ENCODE data around the gene RAPGEF6. TPM values are rescaled to one million over a fixed set of nuclear protein-coding genes. Genes with fewer than 3 reads are reported as not detected.
"Not testable (repeated sequence)": the region's sequence is repeated elsewhere in the genome, so short reads cannot be mapped to it uniquely, and the experiment has no call there.

Gene RAPGEF6
- total RNA-seq, 4 donors from 2014 or later: 17.2 to 23.3 (median 20.1) TPM

DNA sequence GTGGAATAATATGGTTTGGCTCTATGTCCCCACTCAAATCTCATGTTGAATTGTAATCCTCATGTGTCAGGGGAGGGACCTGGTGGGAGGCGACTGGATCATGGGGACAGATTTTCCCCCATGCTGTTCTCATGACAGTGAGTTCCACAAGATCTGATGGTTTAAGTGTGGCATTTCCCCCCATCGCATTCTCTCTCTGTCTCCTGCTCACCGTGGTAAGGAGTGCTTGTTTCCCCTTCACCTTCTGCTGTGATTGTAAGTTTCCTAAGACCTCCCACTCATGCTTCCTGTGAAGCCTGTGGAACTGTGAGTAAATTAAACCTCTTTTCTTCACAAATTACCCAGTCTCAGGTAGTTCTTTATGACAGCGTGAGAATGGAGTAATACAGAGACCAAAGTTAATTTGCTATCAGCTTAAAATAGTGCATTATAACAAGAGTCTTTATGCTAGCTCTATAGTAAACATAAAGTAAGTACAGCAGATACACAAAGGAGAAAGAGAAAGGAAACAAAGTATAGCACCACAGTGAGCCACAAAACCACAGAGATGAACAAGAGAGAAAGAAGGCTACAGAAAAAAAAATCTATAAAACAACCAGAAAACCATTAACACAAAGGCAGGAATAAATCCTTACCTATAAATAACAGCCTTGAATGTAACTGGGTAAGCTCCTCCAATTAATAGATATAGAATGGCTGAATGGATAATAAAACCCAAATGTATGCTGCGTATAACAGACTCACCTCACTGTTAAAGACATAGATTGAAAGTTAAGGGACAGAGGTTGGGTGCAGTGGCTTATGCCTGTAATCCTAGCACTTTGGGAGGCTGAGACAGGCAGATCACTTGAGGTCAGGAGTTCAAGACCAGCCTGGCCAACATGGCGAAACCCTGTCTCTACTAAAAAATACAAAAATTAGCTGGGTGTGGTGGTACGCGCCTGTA lies 39.7 kb downstream of the RAPGEF6 start:
- DNase-seq (ENCODE audit: extremely low spot score): no peak
- Histone ChIP-seq H3K27ac (replicated peaks in 1 of 4) (no peak overlapping the region), H3K9me3 (no peaks in the 10 kb centered on the region), H3K36me3 (peaks cover 0 to 6% (median 0%) of the 10 kb centered on the region in 4 donors), H3K27me3 (no peaks in the 10 kb centered on the region), H3K4me3 (no peak overlapping the region), H3K4me1 (peaks cover 11 to 27% (median 19%) of the 10 kb centered on the region in 4 donors)
- TF ChIP-seq POLR2AphosphoS5 (IDR thresholded peaks at IDR 0.05) (no peak), EP300 (IDR thresholded peaks at IDR 0.05) (no peak), POLR2A (IDR thresholded peaks at IDR 0.05; ENCODE audit: low read depth) (no peak)
- TF ChIP-seq, protein P1, sequence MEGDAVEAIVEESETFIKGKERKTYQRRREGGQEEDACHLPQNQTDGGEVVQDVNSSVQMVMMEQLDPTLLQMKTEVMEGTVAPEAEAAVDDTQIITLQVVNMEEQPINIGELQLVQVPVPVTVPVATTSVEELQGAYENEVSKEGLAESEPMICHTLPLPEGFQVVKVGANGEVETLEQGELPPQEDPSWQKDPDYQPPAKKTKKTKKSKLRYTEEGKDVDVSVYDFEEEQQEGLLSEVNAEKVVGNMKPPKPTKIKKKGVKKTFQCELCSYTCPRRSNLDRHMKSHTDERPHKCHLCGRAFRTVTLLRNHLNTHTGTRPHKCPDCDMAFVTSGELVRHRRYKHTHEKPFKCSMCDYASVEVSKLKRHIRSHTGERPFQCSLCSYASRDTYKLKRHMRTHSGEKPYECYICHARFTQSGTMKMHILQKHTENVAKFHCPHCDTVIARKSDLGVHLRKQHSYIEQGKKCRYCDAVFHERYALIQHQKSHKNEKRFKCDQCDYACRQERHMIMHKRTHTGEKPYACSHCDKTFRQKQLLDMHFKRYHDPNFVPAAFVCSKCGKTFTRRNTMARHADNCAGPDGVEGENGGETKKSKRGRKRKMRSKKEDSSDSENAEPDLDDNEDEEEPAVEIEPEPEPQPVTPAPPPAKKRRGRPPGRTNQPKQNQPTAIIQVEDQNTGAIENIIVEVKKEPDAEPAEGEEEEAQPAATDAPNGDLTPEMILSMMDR (IDR thresholded peaks at IDR 0.05): no peak
- 97% methylated on average over 8 of the region's 8 CpGs for WGBS
- intact Hi-C loops (cut with DNase I): no loop called here

DNA sequence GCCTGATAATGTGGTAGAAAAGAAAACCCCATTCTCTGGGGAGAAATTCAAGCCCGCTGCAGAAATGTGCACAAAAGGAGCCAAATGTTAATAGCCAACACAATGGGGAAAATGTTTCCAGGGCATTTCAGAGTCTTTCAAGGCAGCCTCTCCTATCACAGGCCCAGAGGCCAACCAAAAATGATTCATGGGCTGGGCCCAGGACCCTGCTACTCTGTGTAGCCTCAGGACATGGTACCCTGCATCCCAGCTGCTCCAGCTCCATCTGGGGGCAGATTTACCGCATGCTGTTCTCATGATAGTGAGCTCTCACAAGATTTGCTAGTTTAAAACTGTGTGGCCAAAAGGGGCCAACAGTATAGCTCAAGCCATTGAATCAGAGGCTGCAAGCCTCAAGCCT lies 41.1 kb downstream of the RAPGEF6 start:
- Histone ChIP-seq H3K4me1 (peaks cover 11 to 32% (median 24%) of the 10 kb centered on the region in 4 donors), H3K9me3 (no peaks in the 10 kb centered on the region), H3K36me3 (no peaks in the 10 kb centered on the region), H3K4me3 (no peak overlapping the region), H3K27ac (replicated peaks in 1 of 4) (no peak overlapping the region), H3K27me3 (no peaks in the 10 kb centered on the region)
- no peak for DNase-seq (ENCODE audit: extremely low spot score)
- 89% methylated on average over 2 of the region's 2 CpGs for WGBS
- intact Hi-C loops (cut with DNase I): no loop called here
- TF ChIP-seq EP300 (IDR thresholded peaks at IDR 0.05) (no peak), POLR2A (IDR thresholded peaks at IDR 0.05; ENCODE audit: low read depth) (no peak), POLR2AphosphoS5 (IDR thresholded peaks at IDR 0.05) (no peak)
- TF ChIP-seq, protein P1 (IDR thresholded peaks at IDR 0.05): no peak

DNA sequence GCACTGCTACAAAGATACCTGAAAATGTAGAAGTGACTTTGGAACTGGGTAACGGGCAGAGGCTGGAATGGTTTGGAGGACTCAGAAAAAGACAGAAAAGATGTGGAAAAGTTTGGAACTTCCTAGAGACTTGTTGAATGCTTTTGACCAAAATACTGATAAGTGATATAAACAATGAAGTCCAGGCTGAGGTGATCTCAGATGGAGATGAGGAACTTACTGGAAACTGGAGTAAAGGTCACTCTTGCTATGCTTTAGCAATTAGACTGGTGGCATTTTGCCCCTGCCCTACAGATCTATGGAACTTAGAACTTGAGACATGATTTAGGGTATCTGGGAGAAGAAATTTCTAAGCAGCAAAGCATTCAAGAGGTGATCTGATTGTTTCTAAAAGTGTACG lies 41.6 kb downstream of the RAPGEF6 start:
- H3K27ac ChIP-seq (replicated peaks in 1 of 4); intact Hi-C loops (cut with DNase I); H3K36me3 ChIP-seq; H3K4me3 ChIP-seq; DNase-seq (ENCODE audit: extremely low spot score); H3K27me3 ChIP-seq; H3K9me3 ChIP-seq: not testable (repeated sequence)
- WGBS: 79% methylated on average over 2 of the region's 2 CpGs
- peaks cover 11 to 27% (median 21%) of the 10 kb centered on the region in 4 donors for H3K4me1 ChIP-seq

DNA sequence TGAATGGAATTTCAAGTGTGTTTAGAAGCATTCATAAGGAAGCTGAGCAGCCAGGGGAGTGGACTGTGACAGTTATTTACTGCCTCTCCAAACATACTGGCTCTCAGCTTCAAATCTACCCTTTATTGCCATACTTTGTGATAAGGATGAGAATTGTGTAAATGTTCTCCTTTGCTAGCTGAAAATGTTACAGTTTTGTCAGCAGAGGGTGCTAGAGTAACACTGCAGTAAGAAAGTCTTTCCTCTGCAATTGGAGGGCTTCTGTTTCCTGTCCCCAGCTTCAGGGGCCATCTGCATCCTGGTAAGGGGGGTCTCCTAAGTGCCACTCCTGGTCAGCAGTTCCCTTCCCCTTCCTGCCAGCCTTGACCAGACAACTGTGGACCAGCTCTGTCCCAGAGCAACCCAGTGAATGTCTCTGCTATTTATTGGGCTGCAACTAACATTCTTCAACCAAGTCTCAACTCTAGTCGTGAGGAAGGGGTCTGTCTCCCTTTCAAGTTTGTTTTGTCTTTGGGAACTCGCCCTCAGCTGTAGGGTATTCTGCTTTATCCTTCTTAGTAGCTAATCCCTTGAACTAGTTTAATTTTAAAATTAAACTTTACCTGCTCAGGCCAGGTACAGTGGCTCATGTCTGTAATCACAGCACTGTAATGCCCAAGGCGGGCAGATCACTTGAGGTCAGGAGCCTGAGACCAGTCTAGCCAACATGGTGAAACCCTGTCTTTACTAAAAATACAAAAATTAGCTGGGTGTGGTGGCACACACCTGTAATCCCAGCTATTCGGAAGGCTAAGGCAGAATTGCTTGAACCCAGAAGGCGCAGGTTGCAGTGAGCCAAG lies 45.3 kb downstream of the RAPGEF6 start:
- whole genome bisulfite sequencing: 69% methylated on average over 5 of the region's 5 CpGs
- DNase-seq (ENCODE audit: extremely low spot score): no peak

More for the DNA sequence above, 45.3 kb downstream of the RAPGEF6 start:
- Histone ChIP-seq H3K4me3 (no peak overlapping the region), H3K36me3 (no peaks in the 10 kb centered on the region), H3K4me1 (peaks cover 11 to 25% (median 20%) of the 10 kb centered on the region in 4 donors), H3K27ac (replicated peaks in 1 of 4) (no peak overlapping the region), H3K27me3 (no peaks in the 10 kb centered on the region), H3K9me3 (no peaks in the 10 kb centered on the region)
- intact Hi-C loops (cut with DNase I): loop anchor here (2.0 to 10.0 kb wide), 3 partner anchors 205 to 473 kb away; partner anchors contain the start of gene FNIP1
- TF ChIP-seq POLR2AphosphoS5 (IDR thresholded peaks at IDR 0.05): no peak
- TF ChIP-seq, protein P1 (IDR thresholded peaks at IDR 0.05): peak; percentile 70 to 92 (median 80)
- TF ChIP-seq EP300 (IDR thresholded peaks at IDR 0.05): no peak
- no peak for TF ChIP-seq POLR2A (IDR thresholded peaks at IDR 0.05; ENCODE audit: low read depth)
